HL-60/S4 treated with retinoic acid at 250 ng/mL for 4 days and 3 days (cell line): ENCODE measurements around the gene MFSD6.
"Not testable (repeated sequence)": the region's sequence is repeated elsewhere in the genome, so short reads cannot be mapped to it uniquely, and the experiment has no call there.

ENCODE experiments used
- in situ Hi-C: fragments of 300-500 bp; cut with MboI; formaldehyde crosslinking; loops from 2 replicates; pipeline ENCODE4 v1.7.0; 2022; ENCODE audit warnings: low sequenced_read_pairs

Gene MFSD6

DNA sequence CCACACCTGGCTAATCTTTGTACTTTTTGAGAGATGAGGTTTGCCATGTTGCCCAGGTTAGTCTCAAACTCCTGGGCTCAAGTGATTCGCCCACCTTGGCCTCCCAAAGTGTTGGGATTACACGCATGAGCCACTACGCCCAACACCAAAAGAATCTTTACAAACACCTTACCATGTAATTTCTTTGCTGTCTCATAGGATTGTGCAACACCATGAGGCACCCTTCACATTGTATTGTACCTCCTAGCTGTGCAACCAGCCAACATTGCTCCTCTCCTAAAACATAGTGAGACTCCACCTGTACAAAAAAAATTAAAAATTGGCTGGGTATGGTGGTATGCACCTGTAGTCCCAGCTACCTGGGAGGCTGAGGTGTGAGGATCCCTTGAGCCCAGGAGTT is 3.1 kb upstream of the MFSD6 start:
- in situ Hi-C loops, result no loop called here

DNA sequence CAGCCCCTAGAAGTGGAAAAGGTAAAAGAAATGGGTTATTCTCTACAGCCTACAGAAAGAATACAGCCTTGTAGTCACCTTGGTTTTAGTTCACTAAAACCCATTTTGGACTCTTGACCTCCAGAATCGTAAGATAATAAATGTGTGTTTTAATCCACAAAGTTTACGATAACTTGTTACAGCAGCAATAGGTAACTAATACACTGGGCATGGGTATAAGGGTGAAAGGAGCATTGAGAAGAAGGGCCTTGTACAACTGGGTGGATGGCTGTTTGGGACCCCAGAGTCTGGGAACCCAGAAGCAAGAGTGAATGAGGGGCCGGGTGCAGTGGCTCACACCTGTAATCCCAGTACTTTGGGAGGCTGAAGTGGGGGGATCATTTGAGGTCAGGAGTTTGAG is 2.2 kb upstream of the MFSD6 start:
- in situ Hi-C loops, result no loop called here

DNA sequence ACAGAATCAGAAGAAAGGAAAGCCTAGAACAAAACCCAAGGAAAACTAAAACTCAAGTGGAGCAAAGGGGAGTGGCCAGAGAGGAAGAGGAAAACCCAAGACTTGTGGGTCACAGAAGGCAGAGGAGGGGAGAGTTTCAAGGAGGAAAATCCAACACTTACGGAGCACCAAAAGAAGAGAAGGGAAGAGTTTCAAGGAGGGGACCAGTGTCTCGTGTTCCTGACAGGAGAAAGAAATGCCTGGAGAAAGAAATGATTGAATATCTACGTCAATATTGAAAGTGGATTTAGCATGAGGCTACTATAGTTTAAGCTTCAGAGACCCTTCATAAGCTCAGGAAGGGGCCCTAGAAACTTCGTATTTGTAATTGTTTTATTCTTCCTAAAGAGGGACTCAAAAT is 1.4 kb upstream of the MFSD6 start:
- in situ Hi-C loops, result no loop called here

DNA sequence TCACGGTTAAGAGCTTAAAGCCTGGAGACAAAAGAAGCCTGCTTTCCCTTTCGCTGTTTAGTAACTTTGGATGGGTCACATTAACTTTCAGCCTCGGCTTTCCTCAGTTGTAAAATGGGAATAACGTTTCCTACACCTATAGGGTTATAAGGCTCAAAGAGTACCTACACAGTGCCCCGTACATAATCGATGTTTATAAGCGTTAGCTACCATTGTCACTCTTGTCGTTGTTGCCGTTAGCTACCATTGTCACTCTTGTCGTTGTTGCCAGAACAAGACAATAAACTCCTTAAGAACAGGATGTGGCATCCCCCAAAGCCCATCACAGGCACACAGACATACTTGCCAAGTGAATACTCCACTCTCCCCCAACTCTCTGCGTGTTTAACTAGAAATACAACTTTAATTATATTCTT is 901 bp upstream of the MFSD6 start:
- in situ Hi-C loops, result no loop called here

DNA sequence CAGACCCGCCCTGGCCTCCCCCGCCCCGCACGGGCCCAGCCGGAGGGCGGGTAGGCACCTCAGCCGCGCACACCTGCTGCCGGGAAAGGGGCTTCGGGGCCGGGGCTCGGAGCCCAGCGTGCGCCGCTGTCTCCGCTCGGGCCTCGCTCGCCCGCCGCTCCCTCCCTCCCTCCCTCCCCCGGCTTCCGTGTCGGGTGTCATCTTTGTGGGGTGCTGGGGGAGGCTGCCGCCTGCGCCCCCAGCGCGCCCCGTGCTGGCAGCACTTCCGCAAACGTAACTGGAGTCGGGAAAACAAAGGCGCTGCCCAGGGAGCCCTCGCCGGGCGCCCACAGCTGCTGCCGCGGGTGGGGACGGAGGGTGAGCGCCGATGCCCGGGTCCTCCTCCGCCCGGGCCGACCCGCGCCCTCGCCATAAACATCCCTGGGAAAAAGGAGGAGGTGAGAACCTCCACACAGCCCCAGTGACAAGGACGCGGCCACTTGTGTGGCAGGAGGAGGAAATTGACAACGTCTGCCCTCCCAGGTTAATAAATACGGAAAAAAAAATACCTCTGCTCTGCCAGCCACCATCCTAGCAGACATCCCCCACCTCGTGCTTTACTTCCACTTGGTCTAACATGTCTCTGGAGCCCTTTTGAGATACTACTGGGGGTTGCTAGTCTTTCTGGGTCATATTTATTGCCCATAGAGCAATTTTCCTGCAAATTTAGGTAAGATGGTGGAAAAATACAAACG is 550 bp downstream of the MFSD6 start:
- in situ Hi-C loops, result no loop called here

DNA sequence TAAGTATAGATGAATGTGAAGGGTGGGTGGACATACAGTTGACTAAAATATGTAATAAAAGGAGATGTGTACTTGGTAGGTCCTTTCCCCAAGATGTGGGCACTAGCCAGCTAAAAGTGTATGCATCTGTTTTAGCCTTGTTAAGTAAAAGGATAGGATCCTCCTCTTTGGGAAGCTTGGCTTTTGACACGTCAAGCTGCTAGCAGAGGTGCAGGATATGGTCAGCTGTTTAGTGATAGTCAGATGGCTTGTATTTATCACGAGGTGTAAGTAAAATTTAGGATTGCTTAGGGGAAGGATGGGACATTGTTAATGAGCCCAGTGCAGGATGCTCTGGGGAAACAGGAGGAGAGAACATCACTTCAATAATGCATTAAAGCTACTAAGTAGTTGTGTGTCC is 1.5 kb downstream of the MFSD6 start:
- in situ Hi-C loops, result no loop called here

DNA sequence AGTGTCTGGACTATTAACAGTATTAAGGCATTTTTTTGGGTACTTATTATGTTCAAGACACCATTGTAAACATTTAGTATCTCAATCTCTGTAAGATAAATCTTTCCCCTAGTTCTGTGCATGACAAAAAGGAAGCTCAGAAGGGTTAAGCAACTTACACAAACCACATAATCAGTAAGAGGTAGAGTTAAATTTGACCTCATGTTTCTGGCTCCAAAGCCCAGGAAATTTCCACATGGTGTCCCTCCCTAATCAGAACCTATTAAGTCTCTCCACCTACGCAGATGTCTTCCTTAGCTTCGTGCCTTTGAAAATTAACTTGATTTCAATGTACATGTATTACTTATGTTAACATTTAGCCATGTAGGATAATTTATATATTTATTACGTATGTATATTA is 2.0 kb downstream of the MFSD6 start:
- in situ Hi-C loops, result no loop called here

DNA sequence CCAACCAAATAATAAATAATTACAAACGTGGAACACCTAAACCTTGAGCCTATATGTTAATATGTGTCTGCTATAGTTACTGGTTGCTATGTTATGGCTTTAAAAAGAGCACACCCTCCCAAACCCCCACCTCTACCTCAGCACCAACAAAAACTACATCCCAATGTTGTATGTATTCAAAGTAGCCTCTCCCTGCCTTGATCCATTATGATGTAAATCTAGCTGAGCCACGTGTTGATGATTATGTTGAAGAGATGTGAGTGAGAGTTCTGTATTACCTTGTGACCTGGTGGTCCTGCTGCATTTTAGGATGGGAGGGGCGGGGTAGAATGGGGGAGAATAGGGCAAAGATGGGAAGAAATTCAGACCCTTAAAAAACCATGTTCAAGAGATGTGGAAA is 4.8 kb downstream of the MFSD6 start:
- in situ Hi-C loops, result no loop called here

DNA sequence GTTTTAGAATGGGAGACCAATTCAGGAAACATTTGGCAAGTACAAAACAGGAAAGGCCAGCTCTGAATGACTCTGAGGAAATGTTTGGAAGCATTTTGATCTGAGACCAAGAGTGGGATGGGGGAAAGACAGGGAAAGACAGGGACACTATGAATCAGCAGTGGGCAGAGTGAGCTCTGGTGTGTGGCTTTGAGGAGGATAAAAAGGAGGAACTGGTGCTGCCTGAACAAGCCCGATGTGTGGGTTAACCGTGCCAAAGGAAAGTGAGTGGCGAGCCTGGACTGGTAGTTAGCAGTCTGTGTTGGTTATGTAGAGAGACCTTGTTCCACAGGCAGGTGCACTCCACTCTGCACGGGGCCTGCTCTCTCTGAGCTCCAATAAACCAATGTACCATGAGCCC is 5.3 kb downstream of the MFSD6 start:
- in situ Hi-C loops, result no loop called here

DNA sequence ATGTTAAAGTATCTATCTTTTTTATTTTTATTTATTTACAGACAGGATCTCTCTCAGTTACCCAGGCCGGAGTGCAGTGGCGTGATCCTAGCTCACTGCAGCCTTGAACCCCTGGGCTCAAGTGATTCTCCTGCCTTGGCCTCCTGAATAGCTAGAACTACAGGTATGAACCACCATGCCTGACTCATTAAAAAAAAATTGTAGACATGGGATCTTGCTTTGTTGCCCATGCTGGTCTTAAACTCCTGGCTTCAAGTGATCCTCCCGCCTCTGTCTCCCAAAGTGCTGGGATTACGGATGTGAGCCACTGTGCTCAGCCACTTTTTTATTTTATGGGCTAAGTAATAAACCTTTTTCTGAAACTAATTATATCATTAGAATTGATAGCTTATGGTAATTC is 7.1 kb downstream of the MFSD6 start:
- in situ Hi-C loops, result no loop called here

DNA sequence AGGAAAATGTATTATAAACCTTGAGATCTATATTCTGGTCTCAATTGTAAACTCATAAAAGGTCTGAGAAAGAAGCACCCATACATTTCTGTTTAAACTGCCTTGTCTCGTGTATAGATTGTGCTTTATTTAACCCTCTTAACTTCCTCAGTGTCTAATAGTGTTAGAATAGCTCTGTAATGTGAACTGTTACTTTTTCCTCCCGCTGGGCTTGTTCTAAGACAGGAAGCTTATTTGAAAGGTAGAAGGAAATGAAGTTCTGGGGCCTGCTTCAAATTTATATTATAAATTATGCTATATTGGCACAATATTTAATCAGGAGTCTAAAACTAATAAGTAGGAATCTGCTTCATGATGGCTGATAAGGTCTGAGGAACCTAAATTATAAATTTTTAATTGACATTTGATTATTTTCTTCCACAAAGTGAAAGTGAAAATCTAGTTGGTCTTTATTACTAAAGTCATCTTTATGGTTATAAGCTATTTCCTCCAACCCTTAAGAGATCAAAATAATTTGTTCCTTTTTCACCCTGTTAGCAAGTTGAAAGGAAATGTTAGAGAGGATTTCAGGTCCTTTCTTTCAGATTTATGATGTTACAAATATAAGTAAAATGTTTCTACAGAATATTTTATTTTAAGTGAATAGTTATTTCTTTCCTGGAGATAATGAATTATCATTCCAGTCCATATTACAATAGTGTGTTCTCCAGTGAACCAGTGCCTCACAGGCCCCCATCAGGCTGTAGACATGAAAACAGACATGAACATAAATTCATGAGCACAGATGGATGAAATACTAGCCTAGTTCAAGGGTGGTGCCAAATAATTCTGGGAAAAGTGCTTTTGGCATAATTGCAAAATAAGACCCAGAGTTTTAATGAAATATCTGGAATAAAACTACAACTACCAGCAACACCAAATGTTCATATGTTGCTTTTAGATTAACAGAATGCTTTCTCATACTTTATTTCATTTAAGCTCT is 7.9 kb downstream of the MFSD6 start:
- in situ Hi-C loops, result no loop called here

DNA sequence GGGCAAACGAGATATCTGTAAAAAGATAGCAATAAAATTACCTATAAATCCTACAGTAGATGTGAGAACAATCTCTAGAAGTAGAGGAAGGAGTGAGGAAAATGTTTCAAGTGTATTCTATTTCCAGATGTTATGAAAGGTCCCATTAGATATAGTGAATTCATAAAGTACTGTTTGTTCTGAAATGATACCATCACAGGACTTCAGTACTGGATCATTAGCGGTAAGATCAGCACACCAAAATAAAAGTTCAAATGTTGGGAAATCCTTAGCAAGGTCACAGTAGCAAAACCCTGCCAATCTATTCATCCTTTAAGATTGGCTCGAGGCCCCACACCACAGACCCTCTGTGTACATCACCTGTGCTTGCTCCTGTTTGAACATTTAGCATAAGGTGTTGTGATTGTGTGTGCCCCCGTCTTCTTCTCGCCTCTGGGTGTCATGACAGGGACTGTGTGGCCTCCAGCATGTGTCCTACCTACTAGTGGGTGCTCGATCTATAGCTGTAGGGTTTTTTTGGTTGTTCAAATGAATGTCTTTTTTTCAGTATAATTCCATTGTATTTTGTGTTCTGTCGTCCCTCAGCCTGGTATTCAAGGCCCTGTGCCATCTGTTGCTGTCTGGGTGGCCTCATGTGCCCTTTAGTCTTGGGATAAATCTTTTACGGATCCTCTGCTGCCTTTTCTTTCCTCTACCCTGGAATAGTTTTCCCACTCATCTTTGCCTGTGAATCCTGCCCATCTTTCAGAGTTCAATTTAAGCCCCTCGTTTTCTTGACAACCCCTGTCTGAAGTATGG is 9.1 kb downstream of the MFSD6 start:
- in situ Hi-C loops, result no loop called here

DNA sequence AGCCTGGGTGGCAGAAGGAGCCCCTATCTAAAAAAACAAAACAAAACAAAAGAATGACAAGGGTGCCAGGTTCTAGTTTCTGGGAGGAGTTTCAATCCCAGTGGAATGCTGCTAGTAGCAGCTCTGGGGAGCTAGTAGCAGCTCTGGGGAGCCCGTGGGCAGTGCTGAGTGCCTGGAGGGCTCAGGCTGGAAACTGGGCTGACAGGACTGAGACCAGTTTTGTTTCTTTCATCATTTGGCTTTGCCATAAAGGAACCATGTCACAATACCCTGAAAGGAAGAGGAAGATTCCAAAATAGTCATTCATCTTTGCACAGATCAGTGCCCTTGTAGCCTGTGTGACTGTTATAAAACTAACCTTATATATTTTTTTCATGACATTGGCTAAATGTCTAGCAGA is 10.6 kb downstream of the MFSD6 start:
- in situ Hi-C loops, result no loop called here

DNA sequence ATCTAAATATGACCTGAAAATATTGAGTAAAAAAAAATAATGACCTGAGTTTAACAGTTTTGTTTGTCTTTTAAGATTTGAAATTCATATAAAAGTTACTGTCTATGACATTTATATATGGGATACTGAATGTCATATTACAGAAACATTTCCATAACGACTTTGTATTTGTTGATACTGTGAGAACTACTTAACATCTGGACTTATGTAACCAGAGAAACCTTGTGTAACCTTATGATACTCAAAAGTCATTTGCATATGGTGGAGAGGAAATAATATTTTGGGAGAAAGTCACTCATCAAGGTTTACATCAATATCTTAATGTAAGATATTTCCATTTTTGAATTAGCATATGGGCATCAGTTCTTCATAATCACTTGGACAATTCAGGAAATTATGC is 12.6 kb downstream of the MFSD6 start:
- in situ Hi-C loops, result no loop called here

DNA sequence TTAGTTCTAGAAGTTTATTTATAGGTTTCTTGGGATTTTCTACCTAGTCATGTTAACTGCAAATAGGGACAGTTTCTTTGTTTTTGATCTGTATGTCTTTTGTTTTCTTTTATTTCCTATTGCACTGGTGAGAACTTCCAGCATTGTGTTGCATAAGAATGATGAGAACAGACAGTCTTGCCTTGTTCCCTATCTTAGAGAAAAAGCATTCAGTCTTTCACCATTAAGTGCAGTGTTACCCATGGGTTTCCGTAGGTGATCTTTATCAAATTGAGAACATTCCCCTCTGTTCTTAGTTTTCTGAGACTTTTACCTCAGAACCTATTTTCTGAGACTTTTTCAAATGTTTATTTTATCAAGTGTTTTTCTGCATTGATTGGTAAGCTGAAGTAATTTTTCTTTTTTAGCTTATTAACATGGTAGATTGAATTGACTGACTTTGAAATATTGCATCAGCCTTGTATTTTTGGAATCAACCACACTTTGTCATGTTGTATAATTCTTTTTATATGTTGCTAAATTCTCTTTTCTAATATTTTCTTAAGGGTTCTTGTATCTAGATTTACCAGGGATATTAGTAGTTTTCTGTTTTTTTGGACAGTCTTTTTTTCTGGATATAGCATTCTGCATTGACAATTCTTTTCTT is 17.2 kb downstream of the MFSD6 start:
- in situ Hi-C loops, result no loop called here

DNA sequence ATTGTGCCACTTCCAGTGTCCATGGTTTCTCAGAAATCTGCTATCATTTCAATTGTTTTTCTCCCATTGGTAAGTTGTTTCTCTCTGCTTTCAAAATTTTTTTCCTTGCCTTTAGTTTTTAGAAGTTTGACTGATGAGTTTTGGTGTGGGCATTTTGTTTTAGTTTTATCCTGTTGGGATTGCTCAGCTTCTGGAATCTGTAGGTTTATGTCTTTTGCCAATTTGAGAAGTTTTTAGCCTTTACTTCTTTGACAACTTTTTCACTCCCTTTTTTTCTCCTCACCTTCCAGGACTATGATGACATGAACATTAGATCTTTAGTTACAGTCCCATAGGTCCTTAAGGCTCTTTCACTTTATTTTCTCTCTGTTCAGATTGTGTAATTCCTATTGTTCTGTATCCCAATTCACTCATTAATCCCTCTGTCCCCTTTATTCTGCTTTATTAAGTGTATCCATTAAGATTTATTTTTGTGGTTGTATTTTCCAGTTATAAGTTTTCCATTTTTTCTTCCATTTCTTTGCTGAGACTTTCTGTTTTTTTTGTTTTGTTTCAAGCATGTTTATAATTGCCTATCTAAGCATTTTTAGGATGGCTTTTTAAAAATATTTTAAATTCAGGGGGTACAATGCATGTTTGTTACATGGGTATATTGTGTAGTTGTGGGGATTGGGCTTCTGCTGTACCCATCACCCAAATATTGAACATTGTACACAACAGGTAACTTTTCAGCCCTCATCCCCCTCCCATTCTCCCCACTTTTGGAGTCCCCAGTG is 17.9 kb downstream of the MFSD6 start:
- in situ Hi-C loops, result no loop called here

DNA sequence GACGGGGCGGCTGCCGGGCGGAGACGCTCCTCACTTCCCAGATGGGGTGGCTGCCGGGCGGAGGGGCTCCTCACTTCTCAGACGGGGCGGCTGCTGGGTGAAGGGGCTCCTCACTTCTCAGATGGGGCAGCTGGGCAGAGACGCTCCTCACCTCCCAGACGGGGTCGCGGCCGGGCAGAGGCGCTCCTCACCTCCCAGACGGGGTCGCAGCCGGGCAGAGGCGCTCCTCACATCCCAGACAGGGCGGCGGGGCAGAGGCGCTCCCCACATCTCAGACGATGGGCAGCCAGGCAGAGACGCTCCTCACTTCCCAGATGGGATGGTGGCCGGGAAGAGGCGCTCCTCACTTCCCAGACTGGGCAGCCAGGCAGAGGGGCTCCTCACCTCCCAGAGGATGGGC is 22.7 kb downstream of the MFSD6 start:
- in situ Hi-C loops, result not testable (repeated sequence)

DNA sequence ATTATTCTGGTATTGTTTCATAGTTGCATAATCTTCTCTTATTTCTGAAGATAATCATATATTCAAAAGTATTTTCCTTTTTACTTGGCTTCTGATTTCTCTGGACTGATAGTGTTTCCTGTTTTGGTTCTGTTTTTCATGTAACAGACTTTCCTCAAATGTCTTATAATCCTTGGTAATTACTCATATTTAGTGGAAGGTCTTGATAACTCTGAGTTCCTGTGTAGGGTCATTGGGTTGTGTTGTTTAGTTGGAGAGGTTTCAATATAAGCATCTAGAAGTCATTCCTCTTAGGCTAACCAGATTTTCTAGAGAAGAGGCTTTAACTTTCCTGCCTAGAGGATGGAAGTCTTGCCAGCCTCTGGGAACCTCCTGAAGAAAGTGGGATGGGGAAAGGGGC is 23.8 kb downstream of the MFSD6 start:
- in situ Hi-C loops, result no loop called here

DNA sequence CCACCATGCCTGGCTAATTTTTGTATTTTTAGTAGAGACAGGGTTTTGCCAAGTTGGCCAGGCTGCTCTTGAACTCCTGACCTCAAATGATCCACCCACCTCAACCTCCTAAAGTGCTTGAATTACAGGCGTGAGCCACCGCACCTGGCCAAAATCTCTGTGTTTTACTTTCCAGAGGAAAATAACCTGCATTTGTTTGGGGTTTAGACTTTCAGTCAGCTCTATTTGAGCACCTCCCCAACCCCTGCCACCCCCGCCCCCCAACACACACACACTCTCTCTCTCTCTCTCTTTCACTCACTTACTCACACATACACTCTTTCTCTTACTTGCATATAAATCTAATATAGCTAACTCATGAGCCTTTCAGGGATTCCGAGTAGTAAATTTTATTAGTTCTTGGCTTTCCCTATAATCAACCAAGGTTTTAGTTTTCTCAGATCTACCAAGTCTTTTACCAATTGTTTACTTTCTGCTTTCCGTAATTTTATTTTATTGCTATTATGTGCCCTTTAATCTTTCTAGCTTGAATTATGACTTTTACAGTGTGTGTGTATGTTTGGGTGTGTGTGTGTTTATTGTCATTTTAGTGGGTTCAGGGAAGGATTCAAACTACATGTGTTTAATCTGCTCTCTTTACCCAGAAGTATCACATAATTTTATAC is 24.5 kb downstream of the MFSD6 start:
- in situ Hi-C loops, result no loop called here
